ENCODE results near the gene CCDC110.

CCDC110 gene

GRCh38 chr4:185405296-185405999, 66.1 kb downstream of the CCDC110 start:
- DNase-seq (ENCODE audit: extremely low spot score): peak; percentile 40
- CTCF ChIA-PET: interaction anchor here (0.7 to 1.7 kb wide), 10 partner anchors 7 to 222 kb away, joined by 3 to 6 read pairs (median 4); partner anchors contain the start of gene UFSP2
- POLR2A ChIA-PET: interaction anchor here (0.5 to 1.8 kb wide), 6 partner anchors 9 to 262 kb away, joined by 3 to 9 read pairs (median 4); partner anchors contain the start of genes ANKRD37, LRP2BP, SLC25A4 and UFSP2
- no peak for TF ChIP-seq CTCF (IDR thresholded peaks at IDR 0.05; ENCODE audit: control extremely low read depth, extremely low read depth, low read depth, missing control alignments)

- ChIA-PET POLR2A (interaction anchor here (0.5 kb wide), 1 partner anchor 8 kb away, joined by 3 read pairs; no protein-coding TSS in a partner anchor), CTCF (interaction anchor here (1.2 to 2.4 kb wide), 3 partner anchors 9 to 98 kb away, joined by 4 to 8 read pairs (median 5); no protein-coding TSS in a partner anchor)
- no peak for TF ChIP-seq CTCF (IDR thresholded peaks at IDR 0.05; ENCODE audit: control extremely low read depth, extremely low read depth, low read depth, missing control alignments)
- no peak for DNase-seq (ENCODE audit: extremely low spot score)
Measured at GRCh38 chr4:185404031-185404430, 67.5 kb downstream of the CCDC110 start.

- CTCF ChIA-PET: interaction anchor here (1.6 kb wide), 1 partner anchor 198 kb away, joined by 8 read pairs; no protein-coding TSS in a partner anchor
- TF ChIP-seq CTCF (IDR thresholded peaks at IDR 0.05; ENCODE audit: control extremely low read depth, extremely low read depth, low read depth, missing control alignments): no peak
- DNase-seq (ENCODE audit: extremely low spot score): no peak
- POLR2A ChIA-PET: no interaction called here
Measured at GRCh38 chr4:185399466-185399865, 72.1 kb downstream of the CCDC110 start.

GRCh38 chr4:185398618-185399017, 72.9 kb downstream of the CCDC110 start:
- TF ChIP-seq CTCF (IDR thresholded peaks at IDR 0.05; ENCODE audit: control extremely low read depth, extremely low read depth, low read depth, missing control alignments): no peak
- ChIA-PET CTCF (interaction anchor here (1.0 to 1.6 kb wide), 4 partner anchors 27 to 199 kb away, joined by 3 to 8 read pairs (median 4); partner anchors contain the start of gene UFSP2), POLR2A (interaction anchor here (0.7 kb wide), 1 partner anchor 179 kb away, joined by 5 read pairs; no protein-coding TSS in a partner anchor)
- no peak for DNase-seq (ENCODE audit: extremely low spot score)

GRCh38 chr4:185396724-185397385, 74.7 kb downstream of the CCDC110 start, which contains the start of gene ANKRD37:
ANKRD37 (plus strand) TSS chr4:185396841; CDS start chr4:185396924, 83 bp downstream.
- TF ChIP-seq CTCF (IDR thresholded peaks at IDR 0.05; ENCODE audit: control extremely low read depth, extremely low read depth, low read depth, missing control alignments): no peak
- CTCF ChIA-PET: interaction anchor here (0.7 to 2.2 kb wide), 5 partner anchors 16 to 201 kb away, joined by 3 to 7 read pairs (median 3); partner anchors contain the start of gene UFSP2
- no peak for DNase-seq (ENCODE audit: extremely low spot score)
- POLR2A ChIA-PET: interaction anchor here (0.9 to 2.1 kb wide), 5 partner anchors 9 to 188 kb away, joined by 3 to 16 read pairs (median 7); partner anchors contain the start of genes SNX25 and UFSP2

All from GM10248 (cell line).